Gastrocnemius medialis (tissue), 4 donors: ENCODE data around the gene RNF26. TPM values are rescaled to one million over a fixed set of nuclear protein-coding genes. Genes with fewer than 3 reads are reported as not detected.
A peak's percentile ranks its signal among the peaks of the same experiment; 100 is the strongest.

Experiments used
- ATAC-seq, 2 donors: fragments of 150-250 bp; one replicate each; pipeline ENCODE4 v1.9.1; 2016
- DNase-seq, 2 donors: peaks; one replicate each; pipeline ENCODE4 v3.0.0-alpha.2; 2019
- H3K27ac ChIP-seq, 4 donors: fragments of 200-600 bp; sonication (generic); 1 replicate in 1 of 4; 2 replicates in 3 of 4; pipeline ENCODE4 v1.5.1; 2016 to 2018; ENCODE audit warnings: mild to moderate bottlenecking in 2 of 4, moderate library complexity in 1 of 4
- H3K27me3 ChIP-seq, 3 donors: fragments of 200-600 bp; sonication (generic) in 2 of 3; 1 replicate in 1 of 3; 2 replicates in 2 of 3; pipeline versions ENCODE4 v1.5.1 to v1.6.0; 2016 to 2019; ENCODE audit warnings: mild to moderate bottlenecking in 1 of 3, moderate library complexity in 1 of 3
- H3K36me3 ChIP-seq, 2 donors: fragments of 200-600 bp; sonication (generic) in 1 of 2; one replicate each; pipeline ENCODE4 v1.5.1; 2017 to 2018
- H3K4me1 ChIP-seq, 2 donors: fragments of 200-600 bp; sonication (generic) in 1 of 2; one replicate each; pipeline ENCODE4 v1.5.1; 2016 to 2017; ENCODE audit warnings: mild to moderate bottlenecking in 2 of 2
- H3K4me3 ChIP-seq, 4 donors: fragments of 200-600 bp; sonication (generic) in 3 of 4; 1 replicate in 1 of 4; 2 replicates in 3 of 4; pipeline ENCODE4 v1.5.1; 2016 to 2019; ENCODE audit warnings: mild to moderate bottlenecking in 2 of 4
- H3K9me3 ChIP-seq, 3 donors: fragments of 200-600 bp; sonication (generic) in 2 of 3; 1 replicate in 1 of 3; 2 replicates in 2 of 3; pipeline ENCODE4 v1.5.1; 2016 to 2019
- POLR2A ChIP-seq, 2 donors: fragments of 450-650 bp; IDR thresholded peaks; one replicate each; pipeline ENCODE4 v1.6.1; 2017; ENCODE audit warnings: antibody characterized with exemption in 2 of 2, mild to moderate bottlenecking in 2 of 2, moderate library complexity in 2 of 2
- in situ Hi-C, 4 donors: fragments of 200-750 bp; cut with MboI; loops; one replicate each; pipeline versions ENCODE4 v1.15.0 to v1.8.0; 2017; ENCODE audit warnings: low sequenced_read_pairs in 4 of 4
- intact Hi-C: fragments of 100-400 bp; cut with DNase I; formaldehyde crosslinking; loops from one replicate; pipeline ENCODE4 v1.15.1; 2023; ENCODE audit warnings: low total_unique reads
- total RNA-seq, 4 donors: library from RNA; depleted of rRNA; stranded (reverse); fragments of >200 nt; gene quantifications; one replicate each; pipeline versions ENCODE4 v1.1.0 to v1.2.3, GENCODE V29; 2016
- TF ChIP-seq, protein P1 (sequence below), 5 experiments: fragments of 450-650 bp in 3 of 5; fragments of 200-600 bp in 2 of 5; sonication (generic) in 2 of 5; IDR thresholded peaks in 4 of 5; conservative IDR thresholded peaks in 1 of 5; 1 replicate in 4 of 5; 2 replicates in 1 of 5; pipeline ENCODE4 v1.5.1; 2016 to 2019; ENCODE audit warnings: antibody characterized with exemption in 5 of 5, mild to moderate bottlenecking in 3 of 5, moderate library complexity in 3 of 5

The RNF26 gene
- total RNA-seq, 4 donors from 2014 or later = 3.8 to 5.1 (median 4.7) TPM

DNA sequence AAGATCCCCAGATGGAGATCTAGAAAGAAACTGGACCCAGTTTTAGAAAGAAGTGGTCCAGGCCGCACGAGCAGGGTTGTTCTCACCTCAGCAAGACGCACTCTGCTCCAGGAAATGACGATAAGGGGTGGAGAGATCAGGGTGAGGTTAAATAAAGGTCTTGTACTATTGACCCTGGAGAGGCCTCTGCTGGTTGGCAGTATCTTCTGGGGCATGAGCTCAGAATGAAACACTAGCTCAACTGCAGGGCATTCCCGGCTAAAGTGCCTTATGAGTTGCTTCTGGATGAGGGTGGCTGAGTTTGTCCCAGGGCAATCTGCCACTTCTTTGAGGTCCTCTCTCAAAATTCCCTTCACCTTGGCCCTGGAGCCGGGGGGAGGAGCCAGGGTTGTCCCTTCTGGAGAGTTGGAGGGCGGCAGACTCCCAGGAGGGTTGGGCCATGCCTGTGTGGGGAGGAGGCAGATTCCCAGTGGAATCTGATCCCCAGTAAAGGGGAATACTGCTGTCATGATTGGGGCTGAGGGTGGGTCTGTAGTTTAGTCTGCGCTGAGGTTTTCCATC is 36.2 kb downstream of the RNF26 start:
- H3K27me3 ChIP-seq = no peaks in the 10 kb centered on the region
- DNase-seq (peak; percentile 64 to 96), ATAC-seq (peak; percentile 32 to 52)
- no peaks in the 10 kb centered on the region for H3K36me3 ChIP-seq
- H3K9me3 ChIP-seq = no peaks in the 10 kb centered on the region
- in situ Hi-C loops (no loop called here), intact Hi-C loops (loop anchor here (1.0 kb wide), 1 partner anchor 9 kb away; no protein-coding TSS in a partner anchor)
- H3K4me3 ChIP-seq = peak overlapping the region in 1 of 4 donors; percentile 3
- H3K4me1 ChIP-seq = peaks cover 98 to 100% of the 10 kb centered on the region in 2 donors
- TF ChIP-seq, protein P1, sequence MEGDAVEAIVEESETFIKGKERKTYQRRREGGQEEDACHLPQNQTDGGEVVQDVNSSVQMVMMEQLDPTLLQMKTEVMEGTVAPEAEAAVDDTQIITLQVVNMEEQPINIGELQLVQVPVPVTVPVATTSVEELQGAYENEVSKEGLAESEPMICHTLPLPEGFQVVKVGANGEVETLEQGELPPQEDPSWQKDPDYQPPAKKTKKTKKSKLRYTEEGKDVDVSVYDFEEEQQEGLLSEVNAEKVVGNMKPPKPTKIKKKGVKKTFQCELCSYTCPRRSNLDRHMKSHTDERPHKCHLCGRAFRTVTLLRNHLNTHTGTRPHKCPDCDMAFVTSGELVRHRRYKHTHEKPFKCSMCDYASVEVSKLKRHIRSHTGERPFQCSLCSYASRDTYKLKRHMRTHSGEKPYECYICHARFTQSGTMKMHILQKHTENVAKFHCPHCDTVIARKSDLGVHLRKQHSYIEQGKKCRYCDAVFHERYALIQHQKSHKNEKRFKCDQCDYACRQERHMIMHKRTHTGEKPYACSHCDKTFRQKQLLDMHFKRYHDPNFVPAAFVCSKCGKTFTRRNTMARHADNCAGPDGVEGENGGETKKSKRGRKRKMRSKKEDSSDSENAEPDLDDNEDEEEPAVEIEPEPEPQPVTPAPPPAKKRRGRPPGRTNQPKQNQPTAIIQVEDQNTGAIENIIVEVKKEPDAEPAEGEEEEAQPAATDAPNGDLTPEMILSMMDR (IDR thresholded peaks at IDR 0.05 in 4 of 5, conservative IDR thresholded peaks at IDR 0.05 in 1 of 5) = no peak
- TF ChIP-seq POLR2A (IDR thresholded peaks at IDR 0.05) = peak in 1 of 2 donors; percentile 32
- peak overlapping the region; percentile 96 to 99 (median 98) for H3K27ac ChIP-seq

GRCh38 chr11:119371067-119371601 is 36.8 kb downstream of the RNF26 start:
- intact Hi-C loops (loop anchor here (1.0 kb wide), 1 partner anchor 10 kb away; no protein-coding TSS in a partner anchor), in situ Hi-C loops (no loop called here)
- DNase-seq = peak; percentile 65 to 85
- TF ChIP-seq, protein P1 (IDR thresholded peaks at IDR 0.05 in 4 of 5, conservative IDR thresholded peaks at IDR 0.05 in 1 of 5) = no peak
- no peak for TF ChIP-seq POLR2A (IDR thresholded peaks at IDR 0.05)
- Histone ChIP-seq H3K36me3 (no peaks in the 10 kb centered on the region), H3K9me3 (no peaks in the 10 kb centered on the region), H3K4me1 (peaks cover 93 to 100% of the 10 kb centered on the region in 2 donors), H3K27ac (peak overlapping the region; percentile 96 to 99 (median 98)), H3K4me3 (peak overlapping the region in 1 of 4 donors; percentile 3), H3K27me3 (no peaks in the 10 kb centered on the region)
- peak; percentile 17 to 25 for ATAC-seq

GRCh38 chr11:119371778-119372182 is 37.5 kb downstream of the RNF26 start:
- Histone ChIP-seq H3K4me3 (no peak overlapping the region), H3K27me3 (no peaks in the 10 kb centered on the region), H3K27ac (peak overlapping the region; percentile 96 to 99 (median 98)), H3K4me1 (peaks cover 92 to 100% of the 10 kb centered on the region in 2 donors), H3K9me3 (no peaks in the 10 kb centered on the region), H3K36me3 (no peaks in the 10 kb centered on the region)
- in situ Hi-C loops (no loop called here), intact Hi-C loops (loop anchor here (1.0 kb wide), 1 partner anchor 10 kb away; no protein-coding TSS in a partner anchor)
- TF ChIP-seq, protein P1 (IDR thresholded peaks at IDR 0.05 in 4 of 5, conservative IDR thresholded peaks at IDR 0.05 in 1 of 5) = peak; percentile 25 to 44 (median 37)
- TF ChIP-seq POLR2A (IDR thresholded peaks at IDR 0.05) = peak; percentile 53 to 60
- DNase-seq (peak in 1 of 2 donors; percentile 85), ATAC-seq (peak; percentile 15 to 19)

DNA sequence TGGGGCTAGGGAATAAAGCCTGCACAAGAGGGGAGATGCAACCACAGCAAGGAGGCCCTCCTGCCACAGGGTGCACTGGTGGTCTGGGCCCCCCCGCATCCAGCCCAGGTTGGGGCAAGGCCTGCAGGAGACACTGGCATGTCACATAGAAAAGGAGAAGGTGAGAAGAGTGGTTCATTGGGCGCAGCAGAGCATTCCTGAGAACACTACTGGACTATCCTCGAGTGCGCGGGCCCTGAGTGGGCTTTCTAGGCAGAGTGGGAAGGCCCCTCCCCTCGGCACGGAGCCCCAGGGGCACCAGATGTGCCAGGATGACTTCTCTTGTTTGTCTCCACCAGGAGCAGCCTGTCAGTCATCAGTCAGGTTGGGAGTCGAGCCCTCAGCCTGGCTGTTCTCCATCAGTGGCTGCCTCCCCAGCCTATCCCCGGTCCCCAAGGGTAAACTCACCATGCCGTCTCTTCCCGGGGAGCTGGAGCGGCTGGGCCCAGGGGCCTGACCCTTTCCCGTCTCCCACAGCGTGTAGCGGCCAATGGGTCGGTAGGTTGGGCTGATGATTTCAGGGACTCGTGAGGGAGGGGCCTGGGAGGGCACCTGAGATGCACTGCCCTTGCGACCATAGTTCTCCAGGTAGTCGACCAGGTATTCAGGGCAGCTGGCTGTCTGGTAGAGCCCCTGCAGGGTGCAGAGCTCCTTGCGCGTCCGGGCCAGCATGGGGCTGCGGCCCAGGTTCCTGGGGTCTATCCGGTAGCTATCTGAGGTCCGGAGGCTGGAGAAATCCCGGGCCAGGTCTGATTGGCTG is 38.1 kb downstream of the RNF26 start:
- TF ChIP-seq POLR2A (IDR thresholded peaks at IDR 0.05) = no peak
- TF ChIP-seq, protein P1 (IDR thresholded peaks at IDR 0.05 in 4 of 5, conservative IDR thresholded peaks at IDR 0.05 in 1 of 5) = no peak
- H3K27ac ChIP-seq = peak overlapping the region; percentile 96 to 99 (median 98)
- H3K9me3 ChIP-seq = no peaks in the 10 kb centered on the region
- peak; percentile 70 to 78 for DNase-seq
- no peaks in the 10 kb centered on the region for H3K36me3 ChIP-seq
- intact Hi-C loops = no loop called here
- H3K4me1 ChIP-seq = peaks cover 92 to 100% of the 10 kb centered on the region in 2 donors
- H3K27me3 ChIP-seq = no peaks in the 10 kb centered on the region
- H3K4me3 ChIP-seq = peak overlapping the region in 1 of 4 donors; percentile 32
- peak in 1 of 2 donors; percentile 6 for ATAC-seq
- in situ Hi-C loops = no loop called here
